HG02943 (cell line): ENCODE data around the gene WNT7B.

Experiments
- ATAC-seq: cut with Tn5 transposase; IDR thresholded peaks from one replicate; pipeline ENCODE4 v1.9.1; 2021; ENCODE audit warnings: mild to moderate bottlenecking, low read depth, moderate library complexity; ENCODE audit not compliant: unreplicated experiment

Gene WNT7B

DNA sequence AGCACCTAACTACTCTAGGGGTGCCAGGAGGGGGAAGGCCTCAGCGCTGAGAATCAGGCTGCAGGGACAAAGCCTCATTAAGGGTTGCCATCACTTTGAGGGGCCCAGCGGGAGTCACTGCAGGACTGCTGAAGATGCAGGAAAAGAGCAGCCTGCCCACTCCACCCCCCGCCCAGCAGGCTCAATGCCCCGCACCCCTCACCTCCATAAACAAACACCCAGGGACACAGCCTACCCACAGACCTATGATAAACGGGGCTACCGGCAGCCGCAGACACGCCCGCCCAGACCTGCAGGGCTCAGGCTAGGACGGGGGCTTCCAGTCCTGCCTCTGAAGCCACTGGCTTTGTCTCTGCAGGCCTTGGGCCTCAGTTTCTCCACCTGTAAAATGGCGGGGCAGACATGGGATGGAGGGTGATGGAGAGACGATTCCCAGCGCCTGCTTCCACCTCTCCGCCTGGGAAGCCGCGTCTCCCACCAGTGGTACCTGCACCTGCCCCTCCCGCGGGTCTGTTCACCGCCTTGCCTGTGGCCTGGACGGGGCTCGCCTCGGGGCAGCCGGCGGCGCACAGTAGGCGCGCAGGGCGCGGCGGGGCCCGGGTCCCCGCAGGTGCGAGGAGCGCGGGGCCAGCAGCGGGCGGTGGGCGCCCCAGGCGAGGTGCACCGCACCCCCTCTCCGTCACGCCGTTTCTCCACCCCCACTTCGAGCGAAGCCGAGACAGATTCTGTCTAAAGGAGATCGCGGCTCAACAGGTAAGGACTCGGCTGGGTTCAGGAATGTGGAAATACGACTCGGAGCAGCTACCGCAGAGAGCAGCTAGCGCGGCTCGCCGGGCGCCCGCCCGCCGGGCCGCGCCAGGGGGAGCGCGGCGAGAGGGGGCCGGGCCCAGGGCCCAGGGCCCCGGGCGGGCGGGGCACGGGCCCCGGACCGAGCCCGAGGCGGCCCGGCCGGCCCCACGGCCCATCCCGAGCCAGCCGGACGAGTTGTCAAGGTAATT, 1.5 kb downstream of the WNT7B start:
- ATAC-seq: no peak

DNA sequence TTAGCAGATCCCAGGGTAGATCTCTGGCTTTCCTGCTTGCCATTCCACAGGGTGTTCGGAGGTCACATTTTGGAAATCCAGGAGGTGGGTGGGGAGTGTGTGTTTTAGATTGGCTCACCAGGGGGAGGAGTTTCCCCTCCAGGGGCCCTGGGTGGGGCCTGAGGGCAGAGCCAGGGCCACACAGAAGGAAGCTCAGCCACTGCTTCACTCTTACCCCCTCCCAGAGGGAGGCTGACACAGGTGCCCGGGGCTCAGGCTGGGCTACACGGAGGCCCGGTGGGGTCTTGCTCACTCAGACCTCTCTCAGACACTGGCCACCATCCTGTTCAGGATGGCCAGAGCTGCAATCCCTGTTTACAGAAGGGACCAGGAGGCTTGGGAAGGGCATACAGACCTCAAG, 2.5 kb downstream of the WNT7B start:
- ATAC-seq: no peak

DNA sequence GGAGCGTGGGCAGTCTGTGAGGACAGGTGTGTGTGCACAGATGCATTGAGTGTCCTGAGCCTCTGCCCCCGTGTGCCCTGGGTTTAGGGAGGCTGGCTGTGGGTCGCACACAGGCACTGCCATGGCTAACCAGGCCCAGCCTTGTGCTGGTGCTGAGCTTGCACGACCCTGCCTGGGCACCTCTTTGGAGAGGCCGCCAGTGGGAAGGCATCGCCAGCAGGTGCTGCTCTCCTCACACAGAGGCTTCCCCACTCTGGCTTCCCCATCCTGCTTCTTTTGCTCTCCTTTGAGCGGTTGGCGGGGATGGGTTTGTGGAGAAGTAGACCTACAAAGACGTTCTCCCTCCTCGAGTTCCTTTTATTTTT, 4.1 kb downstream of the WNT7B start:
- ATAC-seq: no peak

DNA sequence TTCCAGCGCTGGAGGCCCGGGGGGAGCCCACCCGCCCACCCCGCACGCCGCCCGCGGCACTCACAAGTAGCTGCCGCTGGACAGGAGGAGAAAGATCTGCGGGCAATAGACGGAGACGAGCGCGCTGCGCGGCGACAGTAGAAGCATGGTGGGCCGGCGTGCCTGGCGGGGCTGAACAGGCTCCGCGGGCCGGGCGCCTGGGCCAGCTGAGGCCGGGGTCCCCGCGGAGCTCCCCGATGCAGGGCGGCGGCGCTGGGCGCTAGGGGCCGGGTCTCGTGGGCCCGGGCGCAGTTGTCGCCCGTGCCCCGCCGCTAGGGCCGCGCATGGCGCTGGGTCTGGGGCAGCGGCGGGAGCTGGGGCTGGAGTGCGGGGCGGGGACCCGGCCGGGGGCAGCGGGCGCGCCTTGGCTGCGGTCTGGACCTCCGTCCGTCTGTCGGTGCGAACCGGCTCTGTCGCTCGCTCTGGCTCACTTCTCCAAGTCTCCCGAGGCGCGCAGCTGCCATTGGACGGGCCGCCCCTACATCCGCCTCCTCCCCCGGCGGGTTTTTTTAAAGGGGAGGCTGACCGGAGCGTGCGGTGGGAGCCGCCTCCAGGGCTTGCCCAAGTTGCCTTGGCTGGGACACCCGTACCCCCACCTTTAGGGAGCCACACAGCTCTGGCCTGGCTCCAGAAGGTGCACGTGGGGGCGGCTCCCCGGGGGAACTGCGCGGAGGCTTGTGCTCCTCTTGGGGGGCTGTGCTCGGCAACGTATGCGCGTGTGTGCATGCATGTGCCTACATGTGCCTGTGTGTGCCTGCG, 4.7 kb downstream of the WNT7B start:
- no peak for ATAC-seq

DNA sequence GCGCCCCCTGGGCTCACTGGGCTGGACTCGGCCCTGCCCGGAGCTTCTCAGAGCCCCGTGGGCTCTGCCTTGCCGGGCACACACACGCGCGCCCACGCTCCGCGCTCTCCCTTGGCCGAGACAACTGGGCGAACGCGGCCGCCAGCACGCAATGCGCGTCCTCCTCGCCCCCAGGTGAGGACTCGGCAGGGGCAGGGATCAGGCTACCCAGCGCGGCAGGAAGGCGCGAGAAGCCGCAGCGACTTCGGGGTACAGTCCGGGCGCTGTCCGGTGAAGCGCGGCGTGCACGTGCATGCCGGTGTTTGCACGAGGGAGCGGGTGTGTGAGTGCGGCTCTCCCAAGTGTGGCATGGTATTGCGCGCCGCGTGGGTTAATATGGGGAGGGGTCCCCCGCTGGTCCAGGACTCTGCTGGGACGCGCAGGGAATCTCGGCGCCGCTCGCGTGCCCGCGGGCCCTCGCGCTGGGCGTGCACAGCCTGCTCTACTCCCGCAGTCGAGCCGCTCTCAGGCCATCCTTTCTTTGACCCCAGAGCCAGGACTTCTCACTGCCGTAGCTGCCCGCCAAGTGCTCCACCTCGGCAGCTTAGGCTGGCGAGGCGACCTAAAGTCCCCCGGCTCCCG, 5.4 kb downstream of the WNT7B start:
- ATAC-seq: no peak

DNA sequence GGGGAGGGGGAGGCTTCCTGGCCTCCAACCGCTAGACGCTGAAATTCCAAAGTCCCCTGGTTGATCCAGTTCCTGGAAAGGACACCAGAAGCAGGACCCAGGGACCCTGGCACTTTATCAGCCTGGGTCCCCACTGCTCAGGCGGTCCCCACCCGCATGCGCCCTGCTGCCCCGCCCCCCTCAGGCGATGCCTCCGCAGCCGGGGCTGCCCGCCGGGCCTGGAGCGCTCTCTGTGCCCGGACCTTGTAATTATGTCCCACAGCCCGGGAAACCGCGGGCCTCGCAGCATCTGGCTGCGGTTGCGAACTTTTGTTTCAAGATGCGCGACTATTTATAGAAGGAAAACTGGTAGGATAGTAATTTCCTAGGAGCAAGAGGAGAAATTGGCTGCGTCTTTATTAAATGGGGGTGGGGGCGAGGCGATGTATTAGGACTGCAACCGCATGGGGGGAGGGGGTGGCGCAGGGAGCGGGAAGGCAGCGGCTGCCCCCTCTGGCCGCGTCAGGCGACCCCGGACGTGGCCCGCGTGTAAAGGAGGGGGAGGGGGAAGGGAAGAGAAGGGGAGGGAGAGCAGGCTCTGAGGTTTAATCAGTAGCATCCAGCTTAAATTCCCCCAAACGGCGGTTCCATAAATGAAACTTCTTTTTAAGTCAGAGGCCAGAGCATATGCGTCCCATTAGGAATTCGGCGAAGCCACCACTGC, 6.1 kb downstream of the WNT7B start:
- no peak for ATAC-seq

DNA sequence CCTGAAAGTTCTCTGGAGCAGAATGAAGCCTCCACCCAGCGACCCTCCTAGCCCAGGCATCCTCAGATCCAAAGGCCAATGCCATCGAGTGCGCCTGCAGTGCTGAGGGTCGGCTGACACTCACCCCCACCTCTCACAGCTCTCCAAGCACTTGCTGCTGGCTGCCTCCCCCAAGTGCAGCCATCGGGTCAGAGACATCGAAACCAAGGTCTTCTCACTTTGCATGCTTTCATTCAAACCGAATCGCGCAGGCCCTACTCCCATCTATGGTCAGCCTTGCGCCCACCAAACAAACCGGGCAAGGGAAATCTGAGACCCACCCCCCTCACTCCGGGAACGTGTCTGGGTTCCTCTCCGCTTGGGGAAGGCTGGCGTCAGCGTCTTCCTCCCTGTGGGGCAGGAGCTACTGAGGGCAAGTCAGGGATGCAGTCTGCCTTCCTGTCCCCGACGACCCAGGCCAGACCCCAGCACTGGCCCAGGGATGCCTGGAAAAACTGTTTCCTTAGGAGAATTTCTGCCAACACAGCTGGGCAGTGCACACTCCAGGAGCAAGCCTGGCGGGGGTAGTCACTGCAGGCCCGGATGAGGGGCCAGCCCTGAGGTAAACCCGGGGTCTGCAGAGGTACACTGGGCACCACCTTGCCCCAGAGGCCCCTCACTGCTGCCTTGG, 7.0 kb downstream of the WNT7B start:
- ATAC-seq: no peak

- ATAC-seq: no peak
These were observed 7.6 kb downstream of the WNT7B start for GRCh38 chr22:45969414-45969799.

- no peak for ATAC-seq
These were observed 8.1 kb downstream of the WNT7B start for GRCh38 chr22:45968751-45969413.

DNA sequence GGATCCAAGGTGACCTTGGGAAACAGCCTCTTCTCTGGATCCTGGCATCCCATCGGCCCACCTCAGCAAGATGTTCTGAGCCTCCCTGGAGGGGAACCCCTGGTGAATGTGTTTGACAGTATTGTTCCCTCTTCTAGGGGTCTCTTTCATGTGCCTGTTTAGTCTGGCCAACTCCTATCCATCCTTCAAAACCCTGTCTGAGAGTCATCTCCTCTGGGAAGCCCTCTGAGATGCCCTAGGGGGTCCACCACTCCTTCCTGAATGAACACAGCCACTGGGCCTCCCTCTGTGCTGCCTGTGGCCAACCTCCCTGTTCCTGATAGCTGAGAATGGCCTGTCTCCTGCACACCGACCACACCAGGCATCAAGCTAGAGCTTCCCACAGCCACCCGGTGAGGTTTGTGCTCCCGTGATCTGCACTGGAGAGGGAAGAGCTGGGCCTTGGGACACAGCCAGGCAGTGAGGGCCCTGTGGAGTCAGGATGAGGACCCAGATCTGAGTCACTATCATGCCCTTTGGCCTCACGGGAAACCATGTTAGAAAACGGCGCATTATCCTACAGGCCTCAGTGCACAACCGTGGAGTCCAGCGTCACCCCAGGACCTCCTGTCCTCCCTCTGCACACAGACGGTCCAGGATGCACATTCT, 8.8 kb downstream of the WNT7B start:
- ATAC-seq: no peak

GRCh38 chr22:45966895-45967365, 10.0 kb downstream of the WNT7B start:
- ATAC-seq: no peak

DNA sequence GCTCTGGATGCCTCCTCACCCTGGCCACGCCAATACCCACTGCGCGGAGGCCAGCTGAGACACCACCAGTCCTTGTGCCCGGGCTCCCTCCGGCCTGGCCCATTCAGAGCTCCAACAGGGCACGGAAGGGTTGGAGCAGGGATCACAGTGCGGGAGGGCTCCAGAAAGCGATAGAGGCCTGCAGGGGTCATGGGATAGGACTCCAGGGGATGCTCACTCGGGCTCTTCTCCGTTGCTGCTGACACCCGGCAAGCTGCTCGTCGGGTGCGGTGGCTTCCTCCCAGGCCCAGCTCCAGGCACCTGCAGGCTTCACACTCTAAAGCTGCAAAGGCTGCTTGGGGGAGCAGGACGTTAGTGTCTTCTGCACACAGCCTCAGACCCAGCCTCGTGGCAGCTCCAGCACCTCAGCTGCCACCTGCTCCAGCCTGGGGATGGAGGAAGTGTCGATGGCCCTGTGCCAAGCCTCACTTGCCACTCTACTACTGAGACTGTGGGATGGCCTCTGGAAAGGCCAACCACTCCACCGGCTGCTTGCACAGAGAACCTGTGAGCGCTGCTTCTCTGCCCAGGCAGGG, 10.6 kb downstream of the WNT7B start:
- ATAC-seq: no peak

DNA sequence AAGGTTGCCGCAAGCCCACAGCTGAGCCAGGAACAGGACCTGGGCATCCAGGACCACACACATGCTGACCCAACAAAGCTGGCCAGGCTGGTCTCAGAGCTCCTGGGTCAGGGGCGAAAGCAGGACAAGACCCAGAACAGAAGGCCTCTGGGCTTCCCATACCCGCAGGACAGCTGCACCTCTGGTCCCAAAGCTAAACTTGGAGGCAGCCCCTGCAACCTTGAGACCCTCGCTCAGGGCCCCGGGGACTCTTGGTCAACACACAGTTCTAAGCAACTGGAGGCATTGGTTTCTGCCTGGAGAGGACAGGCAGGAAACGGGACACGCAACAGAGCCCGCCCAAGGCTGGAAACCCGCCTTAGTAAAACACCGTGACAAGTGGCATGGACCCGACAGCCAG, 11.4 kb downstream of the WNT7B start:
- no peak for ATAC-seq

GRCh38 chr22:45964926-45965527, 11.9 kb downstream of the WNT7B start:
- ATAC-seq: no peak

DNA sequence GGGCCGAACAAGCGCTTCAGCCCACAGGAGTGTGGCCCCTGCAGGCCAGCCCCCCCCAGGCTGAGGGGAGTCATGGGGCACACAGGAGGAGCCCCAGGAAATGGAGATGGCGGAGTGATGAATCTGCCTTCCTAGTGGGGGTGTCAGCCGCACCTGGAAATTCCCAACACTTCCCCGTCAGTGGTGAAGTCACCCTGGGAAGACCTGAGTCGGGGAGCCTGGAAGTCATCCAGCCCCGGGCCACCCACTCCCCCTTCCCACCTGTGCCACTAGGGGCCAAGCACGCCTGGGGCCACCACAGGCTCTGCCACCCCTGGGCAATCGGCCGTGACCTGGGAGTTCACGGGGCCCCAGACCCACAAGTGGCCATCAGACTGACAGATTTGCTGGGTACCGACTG, 12.6 kb downstream of the WNT7B start:
- ATAC-seq: no peak

- no peak for ATAC-seq
These were observed 13.1 kb downstream of the WNT7B start for GRCh38 chr22:45963821-45964220.

- no peak for ATAC-seq
These were observed 14.1 kb downstream of the WNT7B start for GRCh38 chr22:45962756-45963324.

GRCh38 chr22:45962434-45962718, 14.6 kb downstream of the WNT7B start:
- ATAC-seq: no peak
